HG03469 (cell line): ENCODE measurements around the gene FAM13B.
A peak's percentile ranks its signal among the peaks of the same experiment; 100 is the strongest.
"Not testable (repeated sequence)": the region's sequence is repeated elsewhere in the genome, so short reads cannot be mapped to it uniquely, and the experiment has no call there.

Source experiments
- ATAC-seq: cut with Tn5 transposase; IDR thresholded peaks from one replicate; pipeline ENCODE4 v1.9.1; 2021; ENCODE audit warnings: mild to moderate bottlenecking, moderate library complexity, moderate number of reproducible peaks; ENCODE audit not compliant: unreplicated experiment

FAM13B gene

GRCh38 chr5:138032572-138033385 lies at the start of gene FAM13B:
Gene FAM13B (minus strand): TSS chr5:138033079. CDS start chr5:138019111, 13,968 bp downstream.
- ATAC-seq: peak; percentile 26

DNA sequence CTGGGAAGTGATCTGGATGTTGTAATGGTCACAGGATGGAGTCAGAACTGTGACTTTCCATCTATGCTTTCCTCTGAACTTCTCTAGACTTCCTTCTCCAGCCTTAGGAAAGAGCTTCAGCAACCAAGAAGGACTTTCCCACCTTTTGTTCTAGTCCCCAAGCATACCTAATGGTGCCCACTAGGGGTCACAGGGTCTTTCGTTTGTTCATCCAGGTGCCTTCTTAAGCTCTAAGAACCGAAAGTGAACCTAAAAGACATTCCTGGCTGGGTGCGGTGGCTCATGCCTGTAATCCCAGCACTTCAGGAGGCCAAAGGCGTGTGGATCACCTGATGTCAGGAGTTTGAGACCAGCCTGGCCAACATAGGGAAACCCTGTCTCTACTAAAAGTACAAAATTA lies 49.2 kb upstream of the FAM13B start:
- ATAC-seq: no peak

DNA sequence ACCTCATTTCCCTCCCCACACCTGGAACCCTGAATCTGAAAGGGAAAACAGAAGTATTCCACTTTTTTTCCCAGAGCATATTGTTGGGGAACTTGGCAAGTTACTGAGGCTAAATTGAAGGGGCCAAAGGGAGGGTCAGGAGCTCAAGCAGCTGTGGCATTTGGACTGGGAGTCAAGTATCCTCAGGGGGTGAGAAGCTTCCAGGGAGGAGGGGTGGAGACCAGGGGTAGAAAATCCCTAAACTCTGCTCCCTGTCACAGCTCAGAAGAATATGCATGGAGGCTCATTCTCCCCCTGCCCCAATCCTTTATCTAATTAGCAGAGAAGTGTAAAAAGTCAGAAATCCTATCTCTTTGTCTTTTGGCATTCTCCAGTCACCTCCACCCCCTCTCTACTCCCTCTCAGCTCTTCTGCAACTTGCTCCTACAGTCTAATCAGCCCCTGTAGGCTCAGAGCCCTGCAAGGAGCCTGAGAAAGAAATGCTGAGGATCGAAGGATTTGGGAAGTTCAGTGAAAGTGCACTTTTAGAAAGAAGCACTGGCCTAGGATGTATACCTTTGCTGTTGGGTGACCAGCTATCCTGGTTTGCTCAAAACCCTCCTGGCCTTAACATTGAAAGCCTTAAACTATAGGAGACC lies 45.2 kb upstream of the FAM13B start:
- ATAC-seq: no peak

GRCh38 chr5:138077064-138077696 lies 44.3 kb upstream of the FAM13B start:
- no peak for ATAC-seq

GRCh38 chr5:138070026-138070425 lies 37.1 kb upstream of the FAM13B start:
- ATAC-seq: not testable (repeated sequence)

- ATAC-seq: no peak
Observed at GRCh38 chr5:138068742-138069600, 36.1 kb upstream of the FAM13B start.

GRCh38 chr5:138067945-138068344 lies 35.1 kb upstream of the FAM13B start:
- no peak for ATAC-seq

- ATAC-seq: no peak
Observed at GRCh38 chr5:138065102-138065501, 32.2 kb upstream of the FAM13B start.

DNA sequence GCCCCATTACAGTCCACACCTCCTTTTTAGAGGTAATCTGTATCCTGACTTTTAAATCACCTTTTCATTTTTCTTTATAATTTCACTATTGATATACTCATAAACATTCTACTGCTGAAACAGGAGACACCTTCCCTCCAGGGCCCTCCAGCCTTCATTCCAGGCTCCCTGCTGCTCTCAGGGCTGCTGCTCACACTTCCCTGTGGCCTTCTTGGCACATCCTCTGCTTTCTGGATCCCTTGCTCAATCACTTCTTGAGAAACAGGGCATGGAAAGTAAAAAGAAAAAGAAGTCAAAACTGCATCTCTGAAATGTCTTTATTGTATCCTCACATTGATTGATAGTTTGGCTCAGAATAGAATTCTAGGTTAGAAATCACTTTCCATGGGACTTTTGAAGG lies 31.6 kb upstream of the FAM13B start:
- no peak for ATAC-seq

DNA sequence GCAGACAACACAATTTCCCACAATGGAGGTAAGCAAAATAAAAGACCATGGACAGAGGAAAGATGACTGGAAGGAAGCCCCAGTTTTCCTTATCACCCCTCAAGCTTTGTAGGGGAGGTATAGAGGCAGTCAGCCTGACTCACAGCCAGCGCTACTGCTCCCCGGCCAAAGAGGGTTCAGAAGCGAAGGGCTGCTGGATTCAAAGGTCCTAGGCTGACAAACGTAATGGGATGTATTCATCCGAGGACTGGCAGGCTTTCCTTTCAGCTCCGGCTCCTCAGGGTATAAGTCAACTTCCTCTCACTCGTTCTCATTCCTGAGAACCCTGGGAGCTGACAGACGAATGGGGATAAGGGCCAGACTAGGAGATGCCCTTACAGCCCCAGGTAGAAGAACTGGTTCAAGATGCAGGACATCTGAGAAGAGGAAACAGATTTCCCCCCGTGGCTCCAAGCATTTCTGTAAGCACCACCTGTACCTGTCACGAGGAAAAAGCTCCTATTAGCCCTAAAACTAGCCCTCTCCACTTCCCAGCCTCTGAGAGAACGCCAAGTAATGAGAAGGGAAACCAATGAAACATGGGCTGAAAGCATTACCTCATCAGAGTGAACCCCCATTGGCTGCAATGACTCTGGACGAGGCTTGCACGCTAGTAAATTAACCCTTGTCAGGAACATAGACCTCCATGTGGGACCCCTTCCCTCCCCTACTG lies 22.1 kb upstream of the FAM13B start:
- no peak for ATAC-seq

DNA sequence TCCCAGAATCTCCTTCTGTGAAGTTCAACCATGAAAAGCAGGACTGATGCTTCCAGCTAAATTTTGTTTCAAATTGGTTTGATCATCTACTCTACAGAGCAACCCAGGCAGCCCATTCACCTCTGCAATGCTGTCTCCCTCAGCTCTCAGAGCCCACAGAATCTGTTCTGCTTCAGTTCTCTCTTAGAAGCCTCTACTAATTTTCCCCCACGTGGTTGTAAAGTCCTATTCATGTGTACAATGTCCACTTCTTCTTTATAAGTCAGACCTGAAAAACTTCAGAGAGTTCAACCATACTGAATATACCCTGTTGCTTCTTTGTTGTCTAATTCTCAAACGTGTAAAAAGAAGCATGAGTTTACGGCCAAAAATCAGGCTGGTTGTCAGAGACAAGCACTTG lies 21.3 kb upstream of the FAM13B start:
- ATAC-seq: no peak

DNA sequence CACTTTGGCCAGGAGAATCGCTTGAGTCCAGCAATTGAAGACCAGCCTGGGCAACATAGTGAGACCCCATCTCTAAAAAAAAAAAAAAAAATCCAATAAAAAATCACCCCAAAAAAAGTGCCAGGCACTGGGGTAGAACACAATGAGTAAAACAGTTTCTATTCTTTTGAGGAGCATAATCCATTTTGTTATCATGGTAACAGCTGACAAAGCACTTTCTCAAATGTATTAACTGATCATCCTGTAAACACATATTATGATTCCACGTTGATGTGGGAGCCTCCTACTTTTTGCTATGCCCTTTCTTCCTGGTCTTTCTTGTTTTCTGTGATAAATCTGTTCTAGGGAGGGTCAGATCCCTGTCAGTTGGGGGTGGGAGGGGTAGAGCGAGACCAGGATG lies 20.7 kb upstream of the FAM13B start:
- ATAC-seq: no peak

DNA sequence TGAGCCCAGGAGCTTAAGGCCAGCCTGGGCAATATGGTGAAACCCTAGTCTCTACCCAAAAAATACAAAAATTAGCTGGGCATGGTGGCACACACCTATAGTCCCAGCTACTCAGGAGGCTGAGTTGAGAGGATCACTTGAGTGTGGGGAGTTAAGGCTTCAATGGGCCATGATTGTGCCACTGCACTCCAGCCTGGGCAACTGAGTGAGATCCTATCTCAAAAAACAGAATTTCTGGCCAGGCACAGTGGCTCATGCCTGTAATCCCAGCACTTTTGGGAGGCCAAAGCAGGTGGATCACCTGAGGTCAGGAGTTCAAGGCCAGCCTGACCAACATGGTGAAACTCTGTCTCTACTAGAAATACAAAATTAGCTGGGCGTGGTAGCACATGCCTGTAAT lies 19.8 kb upstream of the FAM13B start:
- ATAC-seq: not testable (repeated sequence)

GRCh38 chr5:138051441-138052296 lies 18.8 kb upstream of the FAM13B start:
- ATAC-seq: no peak

DNA sequence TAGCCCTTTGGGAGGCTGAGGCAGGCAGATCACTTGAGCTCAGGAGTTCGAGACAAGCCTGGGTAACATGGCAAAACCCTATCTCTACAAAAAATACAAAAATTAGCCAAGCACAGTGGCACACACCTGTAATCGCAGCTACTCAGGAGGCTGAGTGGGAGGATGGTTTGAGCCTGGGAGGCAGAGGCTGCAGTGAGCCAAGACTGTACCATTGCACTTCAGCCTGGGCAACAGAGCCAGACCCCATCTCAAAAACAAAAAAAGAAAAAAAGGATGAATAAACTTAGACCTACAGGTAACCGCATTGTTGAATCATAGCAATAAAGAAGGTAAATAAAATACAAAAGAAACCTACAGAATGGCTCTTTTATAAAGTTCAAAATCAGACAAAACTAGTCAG lies 12.4 kb upstream of the FAM13B start:
- ATAC-seq: not testable (repeated sequence)

DNA sequence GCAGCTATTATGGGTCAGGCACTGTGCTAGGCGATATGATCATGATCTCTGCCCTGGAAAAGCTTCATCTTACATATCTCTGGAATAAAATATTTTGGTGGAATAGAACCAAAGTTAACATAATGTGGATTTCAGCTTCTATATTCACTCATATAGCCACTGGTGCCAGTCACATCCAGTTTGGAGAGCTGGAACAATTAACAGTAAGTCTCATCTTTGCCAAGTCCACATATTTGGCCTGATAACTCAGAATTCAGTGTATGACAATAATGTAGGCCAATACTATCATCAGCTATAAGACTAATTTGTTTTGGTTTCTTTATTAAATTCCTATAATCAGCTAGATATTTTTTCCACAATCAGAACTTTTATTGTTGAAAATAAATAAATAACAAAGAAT lies 5.9 kb upstream of the FAM13B start:
- ATAC-seq: no peak

DNA sequence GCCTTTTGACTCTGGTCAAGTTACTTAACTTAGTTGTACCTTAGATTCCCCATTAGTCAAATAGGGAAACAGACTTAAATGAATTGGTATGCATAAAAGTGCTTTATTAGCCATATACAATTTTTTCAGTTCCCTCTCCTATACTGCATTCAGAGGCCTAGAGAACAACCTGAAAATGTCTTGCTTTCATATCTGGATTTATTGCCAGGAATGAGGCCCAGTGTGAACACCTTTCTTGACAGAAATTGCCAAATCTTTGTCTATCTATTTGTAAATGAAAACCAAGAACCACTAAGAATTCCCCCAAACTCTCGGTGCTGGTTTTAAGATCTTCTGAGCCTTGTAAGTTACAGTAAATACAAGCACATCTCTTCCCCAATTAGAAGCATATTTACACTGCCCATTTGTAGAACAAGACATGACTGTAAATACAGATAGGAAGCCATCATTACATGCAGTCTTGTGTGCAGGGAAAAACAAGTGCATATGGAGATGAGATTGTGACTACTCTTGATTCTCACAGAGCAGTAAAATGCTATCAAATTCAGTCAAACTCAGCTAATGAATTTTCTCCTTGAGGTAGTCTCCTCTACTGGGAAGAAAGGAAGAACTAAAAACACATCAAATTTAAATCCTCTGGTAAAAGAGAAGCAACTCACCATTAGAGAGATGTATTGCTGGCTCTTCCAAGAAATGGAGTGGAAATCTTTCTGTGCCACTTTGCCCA lies 5.2 kb upstream of the FAM13B start:
- no peak for ATAC-seq

GRCh38 chr5:138037271-138037670 lies 4.4 kb upstream of the FAM13B start:
- ATAC-seq: no peak
